GM12878 (cell line): ENCODE measurements around the gene SV2A.
"Not testable (repeated sequence)": the region's sequence is repeated elsewhere in the genome, so short reads cannot be mapped to it uniquely, and the experiment has no call there.

Experiments
- JUND ChIP-seq: IDR thresholded peaks from 2 replicates; pipeline ENCODE4 v1.6.1; 2012; ENCODE audit warnings: low read depth, mild to moderate bottlenecking, low read length, improper control_type of control experiment, moderate library complexity
- POLR2AphosphoS5 ChIP-seq: IDR thresholded peaks from 2 replicates; pipeline ENCODE4 v1.6.1; 2011; ENCODE audit warnings: mild to moderate bottlenecking, low read length, inconsistent platforms

DNA sequence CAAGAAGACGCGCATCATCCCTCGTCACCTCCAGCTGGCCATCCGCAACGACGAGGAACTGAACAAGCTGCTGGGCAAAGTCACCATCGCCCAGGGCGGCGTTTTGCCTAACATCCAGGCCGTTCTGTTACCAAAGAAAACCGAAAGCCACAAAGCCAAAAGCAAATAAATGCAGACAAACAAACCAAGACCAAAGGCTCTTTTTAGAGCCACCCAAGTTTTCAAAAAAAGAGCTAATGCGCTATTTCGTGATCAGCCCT is 30.5 kb downstream of the SV2A start:
- TF ChIP-seq JUND, result not testable (repeated sequence)
- peak; percentile 76; the same call in 1 of the 2 replicates for TF ChIP-seq POLR2AphosphoS5
